ENCODE results near the gene MPP2.

The MPP2 gene

DNA sequence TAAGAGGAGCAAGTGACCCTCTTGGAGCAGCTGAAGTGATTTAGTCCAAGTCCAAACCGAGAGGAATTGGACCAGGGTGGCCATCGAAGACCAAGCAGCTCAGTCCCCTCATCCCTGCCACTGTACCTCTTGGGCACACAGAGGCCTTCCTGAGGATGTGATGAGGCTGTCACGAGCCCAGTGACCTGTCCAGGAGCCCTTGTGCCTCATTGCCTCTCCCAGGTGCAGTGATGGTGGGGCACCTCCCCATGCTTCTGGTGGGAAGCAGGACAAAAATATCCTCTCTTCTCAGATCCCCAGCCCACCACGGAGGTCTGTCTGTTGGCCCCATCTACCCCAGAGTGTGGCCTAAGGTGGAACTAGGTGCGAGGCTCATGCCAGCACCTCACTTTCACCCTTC is 63.1 kb downstream of the MPP2 start:
- no peak for DNase-seq

- DNase-seq, result no peak
Observed at GRCh38 chr17:43842975-43843325, 64.4 kb downstream of the MPP2 start.

DNA sequence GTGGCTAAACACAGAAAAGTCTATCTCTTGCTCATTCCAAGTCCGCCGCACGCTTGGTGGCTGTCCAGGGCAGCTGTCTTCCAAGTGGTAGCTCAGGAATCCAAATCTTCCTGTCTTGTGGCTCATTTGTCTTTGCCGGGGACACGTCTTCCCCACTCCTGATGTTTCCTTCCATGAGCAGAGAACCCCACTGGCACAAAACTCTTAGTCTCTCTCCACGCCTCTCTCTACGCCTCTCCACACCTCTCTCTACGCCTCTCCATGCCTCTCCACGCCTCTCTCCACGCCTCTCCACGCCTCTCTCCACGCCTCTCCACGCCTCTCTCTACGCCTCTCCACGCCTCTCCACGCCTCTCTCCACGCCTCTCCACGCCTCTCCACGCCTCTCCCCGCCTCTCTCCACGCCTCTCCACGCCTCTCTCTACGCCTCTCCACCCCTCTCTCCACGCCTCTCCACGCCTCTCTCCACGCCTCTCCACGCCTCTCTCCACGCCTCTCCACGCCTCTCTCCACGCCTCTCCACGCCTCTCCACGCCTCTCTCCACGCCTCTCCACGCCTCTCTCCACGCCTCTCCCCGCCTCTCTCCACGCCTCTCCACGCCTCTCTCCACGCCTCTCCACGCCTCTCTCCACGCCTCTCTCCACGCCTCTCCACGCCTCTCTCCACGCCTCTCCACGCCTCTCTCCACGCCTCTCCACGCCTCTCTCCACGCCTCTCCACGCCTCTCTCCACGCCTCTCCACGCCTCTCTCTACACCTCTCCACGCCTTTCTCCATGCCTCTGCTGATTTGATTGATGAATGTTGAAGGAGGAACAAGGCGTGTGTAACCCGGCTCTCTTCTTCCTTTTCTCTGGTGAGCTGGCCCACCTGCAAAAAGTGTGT is 65.0 kb downstream of the MPP2 start:
- peak; percentile 38 for DNase-seq

GRCh38 chr17:43841282-43841681 is 66.1 kb downstream of the MPP2 start:
- no peak for DNase-seq

DNA sequence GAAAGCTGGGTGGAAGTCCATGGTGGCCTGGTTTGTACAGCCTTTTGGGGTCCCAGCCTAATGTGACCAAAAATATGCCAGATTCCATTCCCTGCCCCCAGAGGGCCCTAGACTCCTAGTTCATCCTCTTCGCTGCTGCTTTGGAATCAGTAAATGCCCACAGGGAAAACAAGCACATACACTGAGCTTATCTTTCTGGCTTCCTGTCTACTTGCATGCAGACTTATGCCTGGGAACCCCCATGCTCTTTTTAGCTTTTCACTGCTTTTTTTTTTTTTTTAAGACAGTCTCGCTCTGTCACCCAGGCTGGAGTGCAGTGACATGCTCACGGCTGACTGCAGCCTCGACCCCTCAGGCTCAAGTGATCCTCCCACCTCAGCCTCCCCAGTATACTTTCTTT is 66.5 kb downstream of the MPP2 start:
- peak; percentile 28 for DNase-seq

GRCh38 chr17:43839670-43840108 is 67.6 kb downstream of the MPP2 start:
- DNase-seq, result peak; percentile 99

GRCh38 chr17:43834106-43834505 is 73.2 kb downstream of the MPP2 start:
- DNase-seq, result peak; percentile 11

GRCh38 chr17:43832976-43833829 is 74.1 kb downstream of the MPP2 start, which contains the start of gene MPP3:
MPP3 (minus strand) TSS chr17:43833146; CDS start chr17:43831906, 1,240 bp downstream.
- peak; percentile 90 for DNase-seq

- peak; percentile 57 for DNase-seq
Observed at GRCh38 chr17:43832168-43832975, 75.0 kb downstream of the MPP2 start.

- DNase-seq, result no peak
Observed at GRCh38 chr17:43831633-43832032, 75.7 kb downstream of the MPP2 start.

DNA sequence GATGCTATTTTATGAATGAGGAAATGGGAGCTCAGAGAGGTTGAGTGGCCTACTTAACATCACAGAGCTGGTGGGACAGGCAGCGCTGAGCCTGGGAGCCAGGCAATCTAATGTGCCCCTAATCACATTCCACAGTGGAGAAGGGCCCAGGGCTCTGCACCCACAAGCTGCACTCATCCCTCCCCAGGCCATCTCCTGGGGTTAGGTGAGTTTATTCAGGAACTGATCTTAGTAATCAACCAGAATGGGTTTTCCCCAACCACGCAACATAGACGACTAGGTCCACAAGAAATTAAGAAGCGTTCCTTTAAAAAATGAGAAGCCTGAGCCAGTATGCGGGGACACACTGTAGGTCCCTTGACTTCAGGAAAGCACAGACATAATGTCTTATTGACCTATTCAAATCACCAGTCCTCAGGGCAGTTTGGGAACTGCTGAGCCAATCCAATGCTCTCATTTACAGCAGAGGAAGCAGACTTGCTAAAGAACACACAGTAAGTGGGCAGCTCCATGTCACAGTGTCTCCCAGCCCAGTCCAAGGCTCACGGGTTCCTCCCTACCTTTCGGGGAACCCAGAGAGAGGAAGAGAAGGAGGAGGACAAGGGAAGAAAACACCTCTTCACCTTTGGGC is 76.7 kb downstream of the MPP2 start:
- no peak for DNase-seq

GRCh38 chr17:43829738-43830137 is 77.6 kb downstream of the MPP2 start:
- no peak for DNase-seq

GRCh38 chr17:43827596-43827995 is 79.7 kb downstream of the MPP2 start:
- no peak for DNase-seq

GRCh38 chr17:43826206-43826605 is 81.1 kb downstream of the MPP2 start:
- DNase-seq, result no peak

- no peak for DNase-seq
Observed at GRCh38 chr17:43825567-43825966, 81.8 kb downstream of the MPP2 start.

Measured in NCI-H69 (cell line).